ENCODE results near the gene MBP. TPM values are rescaled to one million over a fixed set of nuclear protein-coding genes. Genes with fewer than 3 reads are reported as not detected.

Gene MBP
- total and polyA plus RNA-seq, 5 experiments from 2014 or later = 89.2 to 148 (median 105) TPM

GRCh38 chr18:77005651-77006195, 126.9 kb downstream of the MBP start:
- H3K4me1 Mint-ChIP-seq = peaks cover 13 to 44% (median 34%) of the 10 kb centered on the region in 4 donors
- no peaks in the 10 kb centered on the region for H3K27me3 Mint-ChIP-seq
- peak overlapping the region in 1 of 10 donors; percentile 1 for H3K27ac Mint-ChIP-seq
- no peak for DNase-seq
- peaks cover 0 to 23% (median 5%) of the 10 kb centered on the region in 3 donors for H3K36me3 Mint-ChIP-seq
- H3K9me3 Mint-ChIP-seq = no peaks in the 10 kb centered on the region
- H3K4me3 Mint-ChIP-seq = peak overlapping the region in 6 of 10 donors; percentile 2 to 81 (median 47)
- ATAC-seq = no peak
- POLR2A ChIA-PET = interaction anchor here (0.8 to 1.2 kb wide), 3 partner anchors 11 to 97 kb away, joined by 3 to 5 read pairs (median 4); no protein-coding TSS in a partner anchor

GRCh38 chr18:77004555-77005380, 127.8 kb downstream of the MBP start:
- POLR2A ChIA-PET = interaction anchor here (0.5 to 0.8 kb wide), 4 partner anchors 10 to 193 kb away, joined by 3 to 4 read pairs (median 3); no protein-coding TSS in a partner anchor
- Mint-ChIP-seq H3K9me3 (no peaks in the 10 kb centered on the region), H3K4me1 (peaks cover 11 to 47% (median 38%) of the 10 kb centered on the region in 4 donors), H3K27me3 (no peaks in the 10 kb centered on the region), H3K36me3 (peaks cover 0 to 13% (median 3%) of the 10 kb centered on the region in 3 donors), H3K4me3 (peak overlapping the region; percentile 61 to 83 (median 72)), H3K27ac (peak overlapping the region; percentile 24 to 89 (median 70))
- DNase-seq (peak in 5 of 10 donors; percentile 12 to 44 (median 20)), ATAC-seq (peak; percentile 70 to 85)

- H3K4me1 Mint-ChIP-seq = peaks cover 10 to 45% (median 38%) of the 10 kb centered on the region in 4 donors
- H3K36me3 Mint-ChIP-seq = peaks cover 0 to 6% (median 2%) of the 10 kb centered on the region in 3 donors
- no peaks in the 10 kb centered on the region for H3K9me3 Mint-ChIP-seq
- POLR2A ChIA-PET = no interaction called here
- no peak for DNase-seq
- no peaks in the 10 kb centered on the region for H3K27me3 Mint-ChIP-seq
- H3K27ac Mint-ChIP-seq = peak overlapping the region in 3 of 10 donors; percentile 5 to 69 (median 37)
- H3K4me3 Mint-ChIP-seq = peak overlapping the region in 1 of 10 donors; percentile 5
- ATAC-seq = no peak
These were observed 129.3 kb downstream of the MBP start for GRCh38 chr18:77003316-77003715.

GRCh38 chr18:77002496-77002895, 130.1 kb downstream of the MBP start:
- ATAC-seq = no peak
- H3K4me1 Mint-ChIP-seq = peaks cover 9 to 45% (median 35%) of the 10 kb centered on the region in 4 donors
- H3K27ac Mint-ChIP-seq = peak overlapping the region in 3 of 10 donors; percentile 3 to 9 (median 6)

GRCh38 chr18:77001979-77002378, 130.6 kb downstream of the MBP start:
- H3K27me3 Mint-ChIP-seq = no peaks in the 10 kb centered on the region
- peaks cover 7 to 39% (median 34%) of the 10 kb centered on the region in 4 donors for H3K4me1 Mint-ChIP-seq
- H3K4me3 Mint-ChIP-seq = no peak overlapping the region
- peak overlapping the region in 3 of 10 donors; percentile 9 to 31 (median 14) for H3K27ac Mint-ChIP-seq
- peaks cover 0 to 3% (median 2%) of the 10 kb centered on the region in 3 donors for H3K36me3 Mint-ChIP-seq
- DNase-seq (no peak), ATAC-seq (no peak)
- POLR2A ChIA-PET = interaction anchor here (3.1 kb wide), 1 partner anchor 54 kb away, joined by 10 read pairs; no protein-coding TSS in a partner anchor
- H3K9me3 Mint-ChIP-seq = no peaks in the 10 kb centered on the region

More at GRCh38 chr18:77002496-77002895, 130.1 kb downstream of the MBP start:
- no peak for DNase-seq
- Mint-ChIP-seq H3K9me3 (no peaks in the 10 kb centered on the region), H3K36me3 (peaks cover 0 to 5% (median 2%) of the 10 kb centered on the region in 3 donors), H3K4me3 (no peak overlapping the region), H3K27me3 (no peaks in the 10 kb centered on the region)
- POLR2A ChIA-PET = no interaction called here

GRCh38 chr18:77001041-77001440, 131.5 kb downstream of the MBP start:
- POLR2A ChIA-PET = interaction anchor here (1.2 to 3.1 kb wide), 3 partner anchors 55 to 206 kb away, joined by 4 to 10 read pairs (median 5); no protein-coding TSS in a partner anchor
- Mint-ChIP-seq H3K4me1 (peaks cover 5 to 33% (median 32%) of the 10 kb centered on the region in 4 donors), H3K36me3 (no peaks in the 10 kb centered on the region), H3K27me3 (no peaks in the 10 kb centered on the region), H3K27ac (peak overlapping the region in 1 of 10 donors; percentile 31), H3K4me3 (no peak overlapping the region), H3K9me3 (no peaks in the 10 kb centered on the region)
- no peak for ATAC-seq
- no peak for DNase-seq

- Mint-ChIP-seq H3K9me3 (no peaks in the 10 kb centered on the region), H3K4me3 (peak overlapping the region in 1 of 10 donors; percentile 10), H3K27ac (peak overlapping the region in 4 of 10 donors; percentile 21 to 72 (median 28)), H3K36me3 (no peaks in the 10 kb centered on the region), H3K27me3 (no peaks in the 10 kb centered on the region), H3K4me1 (peaks cover 5 to 28% (median 27%) of the 10 kb centered on the region in 4 donors)
- DNase-seq = peak in 9 of 10 donors; percentile 13 to 64 (median 46)
- ATAC-seq = no peak
- POLR2A ChIA-PET = interaction anchor here (1.2 to 3.1 kb wide), 3 partner anchors 56 to 207 kb away, joined by 4 to 10 read pairs (median 5); no protein-coding TSS in a partner anchor
These were observed 132.1 kb downstream of the MBP start for GRCh38 chr18:77000527-77000926.

GRCh38 chr18:76999077-76999476, 133.5 kb downstream of the MBP start:
- Mint-ChIP-seq H3K36me3 (no peaks in the 10 kb centered on the region), H3K27ac (no peak overlapping the region), H3K4me1 (peaks cover 0 to 14% (median 12%) of the 10 kb centered on the region in 4 donors), H3K9me3 (no peaks in the 10 kb centered on the region), H3K4me3 (no peak overlapping the region), H3K27me3 (no peaks in the 10 kb centered on the region)
- POLR2A ChIA-PET = interaction anchor here (1.0 to 3.1 kb wide), 2 partner anchors 57 to 64 kb away, joined by 3 to 10 read pairs; no protein-coding TSS in a partner anchor
- ATAC-seq = no peak
- DNase-seq = no peak

GRCh38 chr18:76997951-76998808, 134.4 kb downstream of the MBP start:
- Mint-ChIP-seq H3K27me3 (peaks cover 0 to 1% (median 0%) of the 10 kb centered on the region in 5 donors), H3K36me3 (no peaks in the 10 kb centered on the region), H3K27ac (peak overlapping the region in 2 of 10 donors; percentile 6 to 40), H3K9me3 (no peaks in the 10 kb centered on the region), H3K4me1 (peaks cover 0 to 12% (median 8%) of the 10 kb centered on the region in 4 donors), H3K4me3 (no peak overlapping the region)
- POLR2A ChIA-PET = no interaction called here
- DNase-seq (no peak), ATAC-seq (no peak)

- DNase-seq (no peak), ATAC-seq (no peak)
- no peaks in the 10 kb centered on the region for H3K9me3 Mint-ChIP-seq
- H3K4me1 Mint-ChIP-seq = peaks cover 0 to 8% (median 7%) of the 10 kb centered on the region in 4 donors
- POLR2A ChIA-PET = no interaction called here
- H3K27ac Mint-ChIP-seq = no peak overlapping the region
- H3K36me3 Mint-ChIP-seq = no peaks in the 10 kb centered on the region
- peaks cover 0 to 1% (median 0%) of the 10 kb centered on the region in 5 donors for H3K27me3 Mint-ChIP-seq
- no peak overlapping the region for H3K4me3 Mint-ChIP-seq
These were observed 136.2 kb downstream of the MBP start for GRCh38 chr18:76996429-76996828.

- Mint-ChIP-seq H3K27me3 (peaks cover 0 to 1% (median 0%) of the 10 kb centered on the region in 5 donors), H3K27ac (no peak overlapping the region)
These were observed 136.7 kb downstream of the MBP start for GRCh38 chr18:76995896-76996295.

More at GRCh38 chr18:76995896-76996295, 136.7 kb downstream of the MBP start:
- no peak for ATAC-seq
- Mint-ChIP-seq H3K36me3 (no peaks in the 10 kb centered on the region), H3K4me3 (no peak overlapping the region), H3K9me3 (no peaks in the 10 kb centered on the region), H3K4me1 (peaks cover 1 to 7% (median 6%) of the 10 kb centered on the region in 4 donors)
- DNase-seq = no peak
- POLR2A ChIA-PET = no interaction called here
